ENCODE measurements around the gene ZNF30.

- TF ChIP-seq EP300 (IDR thresholded peaks at IDR 0.05) = no peak
- no peak for TF ChIP-seq CTCF (IDR thresholded peaks at IDR 0.05)
Observed at GRCh38 chr19:34900245-34900644, 26.5 kb upstream of the ZNF30 start.

Data from stomach (tissue), 4 donors.